ENCODE data around the gene ECEL1. TPM values are rescaled to one million over a fixed set of nuclear protein-coding genes. Genes with fewer than 3 reads are reported as not detected.

ECEL1 gene
- total RNA-seq, 3 donors from 2014 or later (not counting 1 experiment from before 2014, with no cell fraction given): not detected

GRCh38 chr2:232512602-232513001, 25.0 kb upstream of the ECEL1 start:
- 95% methylated on average over 10 of the region's 10 CpGs for WGBS (ENCODE audit: insufficient coverage)
- no peak for DNase-seq
- no peaks in the 10 kb centered on the region for H3K9me3 Mint-ChIP-seq
- no peak overlapping the region for H3K27ac Mint-ChIP-seq
- Histone ChIP-seq H3K36me3 (ENCODE audit: control insufficient read depth, insufficient read depth, low read length) (no peaks in the 10 kb centered on the region), H3K4me1 (ENCODE audit: control insufficient read depth, insufficient read depth, low read length) (no peaks in the 10 kb centered on the region), H3K4me3 (ENCODE audit: low read length) (no peak overlapping the region), H3K27ac (ENCODE audit: low read length) (no peak overlapping the region), H3K9me3 (ENCODE audit: control insufficient read depth, insufficient read depth, low read length) (no peaks in the 10 kb centered on the region), H3K27me3 (ENCODE audit: control insufficient read depth, insufficient read depth, low read length) (no peaks in the 10 kb centered on the region)
- H3K4me3 Mint-ChIP-seq: no peak overlapping the region
- TF ChIP-seq CTCF (IDR thresholded peaks at IDR 0.05): no peak
- peaks cover 12 to 16% of the 10 kb centered on the region in 2 donors for H3K27me3 Mint-ChIP-seq (ENCODE audit: low read depth in 2 of 2)
- no peaks in the 10 kb centered on the region for H3K4me1 Mint-ChIP-seq
- intact Hi-C loops (cut with micrococcal nuclease): no loop called here
- H3K36me3 Mint-ChIP-seq: no peaks in the 10 kb centered on the region
- no peak for ATAC-seq

- DNase-seq (no peak), ATAC-seq (no peak)
- Histone ChIP-seq H3K27ac (ENCODE audit: low read length) (no peak overlapping the region), H3K36me3 (ENCODE audit: control insufficient read depth, insufficient read depth, low read length) (no peaks in the 10 kb centered on the region), H3K27me3 (ENCODE audit: control insufficient read depth, insufficient read depth, low read length) (no peaks in the 10 kb centered on the region), H3K4me1 (ENCODE audit: control insufficient read depth, insufficient read depth, low read length) (no peaks in the 10 kb centered on the region), H3K9me3 (ENCODE audit: control insufficient read depth, insufficient read depth, low read length) (no peaks in the 10 kb centered on the region), H3K4me3 (ENCODE audit: low read length) (no peak overlapping the region)
- Mint-ChIP-seq H3K4me3 (no peak overlapping the region), H3K9me3 (no peaks in the 10 kb centered on the region), H3K36me3 (no peaks in the 10 kb centered on the region), H3K27ac (no peak overlapping the region), H3K27me3 (ENCODE audit: low read depth in 2 of 2) (peaks cover 12 to 15% of the 10 kb centered on the region in 2 donors), H3K4me1 (no peaks in the 10 kb centered on the region)
- intact Hi-C loops (cut with micrococcal nuclease): no loop called here
- WGBS (ENCODE audit: insufficient coverage): 74% methylated on average over 11 of the region's 11 CpGs
- TF ChIP-seq CTCF (IDR thresholded peaks at IDR 0.05): no peak
Measured at GRCh38 chr2:232511336-232511890, 23.8 kb upstream of the ECEL1 start.

GRCh38 chr2:232508251-232508650, 20.6 kb upstream of the ECEL1 start:
- Mint-ChIP-seq H3K4me1 (peaks cover 0 to 3% of the 10 kb centered on the region in 2 donors), H3K27me3 (ENCODE audit: low read depth in 2 of 2) (peaks cover 15 to 32% of the 10 kb centered on the region in 2 donors), H3K27ac (no peak overlapping the region), H3K36me3 (no peaks in the 10 kb centered on the region), H3K4me3 (no peak overlapping the region), H3K9me3 (no peaks in the 10 kb centered on the region)
- Histone ChIP-seq H3K27ac (ENCODE audit: low read length) (no peak overlapping the region), H3K9me3 (ENCODE audit: control insufficient read depth, insufficient read depth, low read length) (no peaks in the 10 kb centered on the region), H3K4me3 (ENCODE audit: low read length) (no peak overlapping the region), H3K27me3 (ENCODE audit: control insufficient read depth, insufficient read depth, low read length) (peaks cover 12% of the 10 kb centered on the region), H3K4me1 (ENCODE audit: control insufficient read depth, insufficient read depth, low read length) (peaks cover under 1% of the 10 kb centered on the region), H3K36me3 (ENCODE audit: control insufficient read depth, insufficient read depth, low read length) (no peaks in the 10 kb centered on the region)
- DNase-seq (no peak), ATAC-seq (no peak)
- no peak for TF ChIP-seq CTCF (IDR thresholded peaks at IDR 0.05)
- intact Hi-C loops (cut with micrococcal nuclease): no loop called here
- WGBS (ENCODE audit: insufficient coverage): 83% methylated on average over 7 of the region's 7 CpGs

GRCh38 chr2:232506709-232507108, 19.1 kb upstream of the ECEL1 start:
- no peaks in the 10 kb centered on the region for H3K9me3 Mint-ChIP-seq
- H3K4me3 Mint-ChIP-seq: no peak overlapping the region
- no peak overlapping the region for H3K27ac Mint-ChIP-seq
- peaks cover 0 to 8% of the 10 kb centered on the region in 2 donors for H3K4me1 Mint-ChIP-seq
- intact Hi-C loops (cut with micrococcal nuclease): no loop called here
- H3K36me3 ChIP-seq (ENCODE audit: control insufficient read depth, insufficient read depth, low read length): no peaks in the 10 kb centered on the region
- TF ChIP-seq CTCF (IDR thresholded peaks at IDR 0.05): no peak
- no peaks in the 10 kb centered on the region for H3K9me3 ChIP-seq (ENCODE audit: control insufficient read depth, insufficient read depth, low read length)
- ATAC-seq: no peak
- H3K27me3 Mint-ChIP-seq (ENCODE audit: low read depth in 2 of 2): peaks cover 14 to 39% of the 10 kb centered on the region in 2 donors
- peaks cover 17% of the 10 kb centered on the region for H3K27me3 ChIP-seq (ENCODE audit: control insufficient read depth, insufficient read depth, low read length)
- DNase-seq: no peak
- peaks cover 3% of the 10 kb centered on the region for H3K4me1 ChIP-seq (ENCODE audit: control insufficient read depth, insufficient read depth, low read length)
- H3K27ac ChIP-seq (ENCODE audit: low read length): no peak overlapping the region
- H3K4me3 ChIP-seq (ENCODE audit: low read length): no peak overlapping the region
- H3K36me3 Mint-ChIP-seq: no peaks in the 10 kb centered on the region
- 81% methylated on average over 4 of the region's 4 CpGs for WGBS (ENCODE audit: insufficient coverage)

All from natural killer cell (primary cell).